ENCODE results near the gene ALPL. TPM values are rescaled to one million over a fixed set of nuclear protein-coding genes. Genes with fewer than 3 reads are reported as not detected.

Gene ALPL
- polyA plus RNA-seq, 3 donors, result not detected

DNA sequence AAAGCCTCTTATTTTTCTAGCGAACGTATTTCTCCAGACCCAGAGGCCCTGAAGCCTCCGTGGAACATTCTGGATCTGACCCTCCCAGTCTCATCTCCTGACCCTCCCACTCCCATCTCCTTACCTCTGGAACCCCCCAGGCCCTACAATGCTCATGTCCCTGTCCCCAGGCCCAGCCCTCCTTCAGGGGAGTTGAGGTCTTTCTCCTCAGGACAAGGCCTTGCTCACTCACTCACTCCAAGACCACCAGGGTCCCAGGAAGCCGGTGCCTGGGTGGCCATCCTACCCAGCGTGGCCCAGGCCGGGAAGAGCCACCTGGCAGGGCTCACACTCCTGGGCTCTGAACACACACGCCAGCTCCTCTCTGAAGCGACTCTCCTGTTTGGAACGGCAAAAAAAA, 68.7 kb downstream of the ALPL start:
- H3K4me3 Mint-ChIP-seq, result no peak overlapping the region

GRCh38 chr1:21579791-21580190, 70.6 kb downstream of the ALPL start:
- WGBS (ENCODE audit: insufficient coverage), result 67% methylated on average over 3 of the region's 3 CpGs
- H3K27ac ChIP-seq (ENCODE audit: low read depth in 1 of 2, low read length in 2 of 2), result no peak overlapping the region
- H3K27ac Mint-ChIP-seq, result no peak overlapping the region
- H3K9ac ChIP-seq (ENCODE audit: insufficient read depth, low read length, poor library complexity, severe bottlenecking), result no peak overlapping the region
- peaks cover 0 to 2% (median 0%) of the 10 kb centered on the region in 7 donors for H3K9me3 Mint-ChIP-seq
- H3K27me3 Mint-ChIP-seq (ENCODE audit: low read depth in 3 of 3), result peaks cover 15 to 19% (median 15%) of the 10 kb centered on the region in 3 donors
- H3K4me2 ChIP-seq (replicated peaks; ENCODE audit: extremely low read depth, low read length, poor library complexity, severe bottlenecking), result no peak overlapping the region
- no peaks in the 10 kb centered on the region for H3K79me2 ChIP-seq (ENCODE audit: insufficient read depth, low read length)
- intact Hi-C loops (cut with micrococcal nuclease), result no loop called here
- H3K4me1 Mint-ChIP-seq, result peaks cover 8% of the 10 kb centered on the region
- H3K4me3 ChIP-seq (replicated peaks in 1 of 3; ENCODE audit: low read depth in 2 of 3, low read length in 3 of 3), result no peak overlapping the region
- H3K4me3 Mint-ChIP-seq, result no peak overlapping the region
- H4K20me1 ChIP-seq (ENCODE audit: insufficient read depth, low read length), result no peaks in the 10 kb centered on the region
- DNase-seq, result no peak
- no peaks in the 10 kb centered on the region for H3K36me3 Mint-ChIP-seq
- no peaks in the 10 kb centered on the region for H3K9me3 ChIP-seq (replicated peaks in 1 of 2; ENCODE audit: control insufficient read depth in 1 of 2, insufficient read depth in 1 of 2, low read length in 2 of 2)
- peaks cover 0 to 7% of the 10 kb centered on the region in 2 donors for H3K27me3 ChIP-seq (ENCODE audit: control insufficient read depth in 2 of 2, insufficient read depth in 2 of 2, low read length in 2 of 2)
- no peaks in the 10 kb centered on the region for H3K36me3 ChIP-seq (replicated peaks in 1 of 2; ENCODE audit: control insufficient read depth in 1 of 2, insufficient read depth in 2 of 2, low read length in 2 of 2)
- TF ChIP-seq, protein P1, sequence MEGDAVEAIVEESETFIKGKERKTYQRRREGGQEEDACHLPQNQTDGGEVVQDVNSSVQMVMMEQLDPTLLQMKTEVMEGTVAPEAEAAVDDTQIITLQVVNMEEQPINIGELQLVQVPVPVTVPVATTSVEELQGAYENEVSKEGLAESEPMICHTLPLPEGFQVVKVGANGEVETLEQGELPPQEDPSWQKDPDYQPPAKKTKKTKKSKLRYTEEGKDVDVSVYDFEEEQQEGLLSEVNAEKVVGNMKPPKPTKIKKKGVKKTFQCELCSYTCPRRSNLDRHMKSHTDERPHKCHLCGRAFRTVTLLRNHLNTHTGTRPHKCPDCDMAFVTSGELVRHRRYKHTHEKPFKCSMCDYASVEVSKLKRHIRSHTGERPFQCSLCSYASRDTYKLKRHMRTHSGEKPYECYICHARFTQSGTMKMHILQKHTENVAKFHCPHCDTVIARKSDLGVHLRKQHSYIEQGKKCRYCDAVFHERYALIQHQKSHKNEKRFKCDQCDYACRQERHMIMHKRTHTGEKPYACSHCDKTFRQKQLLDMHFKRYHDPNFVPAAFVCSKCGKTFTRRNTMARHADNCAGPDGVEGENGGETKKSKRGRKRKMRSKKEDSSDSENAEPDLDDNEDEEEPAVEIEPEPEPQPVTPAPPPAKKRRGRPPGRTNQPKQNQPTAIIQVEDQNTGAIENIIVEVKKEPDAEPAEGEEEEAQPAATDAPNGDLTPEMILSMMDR (IDR thresholded peaks at IDR 0.05), result no peak
- H2AFZ ChIP-seq (ENCODE audit: insufficient read depth, low read depth, low read length, poor library complexity, severe bottlenecking), result no peak overlapping the region
- peaks cover 3 to 10% of the 10 kb centered on the region in 2 donors for H3K4me1 ChIP-seq (ENCODE audit: control insufficient read depth in 1 of 2, insufficient read depth in 2 of 2, low read length in 2 of 2)

More for the DNA sequence above, 68.7 kb downstream of the ALPL start:
- H3K27ac Mint-ChIP-seq, result no peak overlapping the region
- Histone ChIP-seq H3K36me3 (replicated peaks in 1 of 2; ENCODE audit: control insufficient read depth in 1 of 2, insufficient read depth in 2 of 2, low read length in 2 of 2) (no peaks in the 10 kb centered on the region), H3K4me1 (ENCODE audit: control insufficient read depth in 1 of 2, insufficient read depth in 2 of 2, low read length in 2 of 2) (peaks cover 2 to 3% of the 10 kb centered on the region in 2 donors), H3K27me3 (ENCODE audit: control insufficient read depth in 2 of 2, insufficient read depth in 2 of 2, low read length in 2 of 2) (peaks cover 0 to 21% of the 10 kb centered on the region in 2 donors), H3K4me3 (replicated peaks in 1 of 3; ENCODE audit: low read depth in 2 of 3, low read length in 3 of 3) (no peak overlapping the region), H3K9ac (ENCODE audit: insufficient read depth, low read length, poor library complexity, severe bottlenecking) (no peak overlapping the region), H3K79me2 (ENCODE audit: insufficient read depth, low read length) (no peaks in the 10 kb centered on the region), H3K4me2 (replicated peaks; ENCODE audit: extremely low read depth, low read length, poor library complexity, severe bottlenecking) (no peak overlapping the region), H3K9me3 (replicated peaks in 1 of 2; ENCODE audit: control insufficient read depth in 1 of 2, insufficient read depth in 1 of 2, low read length in 2 of 2) (no peaks in the 10 kb centered on the region), H4K20me1 (ENCODE audit: insufficient read depth, low read length) (no peaks in the 10 kb centered on the region), H2AFZ (ENCODE audit: insufficient read depth, low read depth, low read length, poor library complexity, severe bottlenecking) (no peak overlapping the region), H3K27ac (ENCODE audit: low read depth in 1 of 2, low read length in 2 of 2) (no peak overlapping the region)
- peaks cover 0 to 2% (median 0%) of the 10 kb centered on the region in 7 donors for H3K9me3 Mint-ChIP-seq
- no peaks in the 10 kb centered on the region for H3K36me3 Mint-ChIP-seq
- peaks cover 26 to 34% (median 30%) of the 10 kb centered on the region in 3 donors for H3K27me3 Mint-ChIP-seq (ENCODE audit: low read depth in 3 of 3)
- H3K4me1 Mint-ChIP-seq, result peaks cover 4% of the 10 kb centered on the region
- intact Hi-C loops (cut with micrococcal nuclease), result no loop called here
- TF ChIP-seq, protein P1 (IDR thresholded peaks at IDR 0.05), result no peak
- WGBS (ENCODE audit: insufficient coverage), result 100% methylated on average over 5 of the region's 9 CpGs
- DNase-seq, result no peak
